ENCODE results near the gene GPA33.
A peak's percentile ranks its signal among the peaks of the same experiment; 100 is the strongest.

GPA33 gene

GRCh38 chr1:167086033-167086432 is 4.1 kb downstream of the GPA33 start:
- DNase-seq (ENCODE audit: low spot score) = no peak

GRCh38 chr1:167084757-167085156 is 5.4 kb downstream of the GPA33 start:
- DNase-seq (ENCODE audit: low spot score) = no peak

DNA sequence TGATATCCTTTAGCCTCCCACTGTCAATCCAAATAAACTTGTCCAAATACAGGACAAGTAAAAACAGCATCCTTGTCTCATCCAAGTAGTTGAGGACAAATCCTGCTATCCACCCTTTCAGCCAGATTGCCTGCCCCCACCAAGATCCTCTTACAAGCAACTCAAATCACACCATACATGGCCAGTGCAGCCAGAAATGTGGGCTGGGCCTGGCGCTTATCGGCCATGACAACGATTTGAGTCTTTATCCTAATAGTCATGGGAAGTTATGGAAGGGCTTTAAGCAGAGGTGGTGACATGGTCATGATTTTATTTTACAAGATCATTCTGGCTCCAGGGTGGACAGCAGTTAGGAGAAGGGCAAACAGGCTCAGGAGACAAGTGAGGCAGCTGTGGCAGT is 6.3 kb downstream of the GPA33 start:
- DNase-seq (ENCODE audit: low spot score) = no peak

- no peak for DNase-seq (ENCODE audit: low spot score)
These were observed 7.0 kb downstream of the GPA33 start for GRCh38 chr1:167083066-167083665.

DNA sequence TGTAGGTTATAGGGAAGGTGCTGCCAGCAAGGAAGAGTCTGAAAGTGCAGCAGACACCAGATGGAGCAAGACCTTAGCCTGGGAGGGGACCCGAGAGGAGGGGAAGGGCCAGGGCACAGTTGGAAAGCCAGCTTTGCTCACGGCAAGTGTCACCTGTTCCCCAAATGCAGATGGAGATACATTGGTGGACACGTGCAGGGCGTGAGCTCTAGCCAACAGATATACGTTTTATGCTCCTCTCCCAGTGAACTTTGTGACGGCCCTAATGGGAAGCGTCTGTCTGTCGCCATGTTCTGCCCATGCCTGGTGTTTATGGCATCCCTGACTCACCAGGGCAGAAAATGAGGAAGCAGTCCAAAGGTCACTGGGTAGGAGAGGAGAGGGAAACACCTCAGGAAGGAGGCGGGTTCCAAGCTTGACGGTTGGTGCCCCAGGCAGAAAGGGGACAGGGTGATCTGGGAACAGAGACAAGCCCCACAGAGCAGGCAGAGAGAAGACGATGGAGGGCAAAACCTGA is 7.6 kb downstream of the GPA33 start:
- DNase-seq (ENCODE audit: low spot score) = no peak

GRCh38 chr1:167081594-167082156 is 8.5 kb downstream of the GPA33 start:
- DNase-seq (ENCODE audit: low spot score) = no peak

- no peak for DNase-seq (ENCODE audit: low spot score)
These were observed 12.3 kb downstream of the GPA33 start for GRCh38 chr1:167077868-167078210.

DNA sequence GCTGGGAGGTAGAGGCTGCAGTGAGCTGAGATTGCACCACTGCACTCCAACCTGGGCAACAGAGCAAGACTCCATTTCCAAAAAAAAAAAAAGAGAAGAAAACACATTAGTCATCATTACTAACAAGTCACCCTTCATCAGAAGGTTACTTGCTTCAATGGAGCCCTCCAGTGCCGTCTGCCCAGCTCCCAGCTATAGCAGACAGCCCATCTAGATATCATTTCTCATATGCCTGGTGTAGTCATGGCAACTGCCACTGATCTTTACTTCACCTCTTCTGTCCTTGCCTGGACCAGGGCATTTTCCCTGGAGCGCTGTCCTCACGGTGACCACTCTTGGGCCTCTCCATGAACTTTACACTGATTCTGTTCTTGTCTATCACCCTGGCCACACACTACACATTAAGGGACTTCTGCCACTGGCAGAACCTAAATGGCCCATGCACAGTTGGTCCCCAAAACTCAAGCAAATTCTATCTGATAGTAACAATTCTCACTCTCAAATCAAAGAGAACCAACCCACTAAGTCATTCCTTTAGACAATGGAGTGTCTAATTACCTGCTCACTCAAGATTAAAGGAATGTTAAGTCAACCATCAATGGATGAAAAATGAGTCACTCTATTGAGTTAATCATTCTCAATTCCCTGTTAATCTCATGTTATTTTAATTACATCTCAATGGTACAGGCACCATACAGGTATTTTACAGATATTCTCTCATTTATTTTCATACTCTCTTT is 12.9 kb downstream of the GPA33 start:
- DNase-seq (ENCODE audit: low spot score) = no peak

DNA sequence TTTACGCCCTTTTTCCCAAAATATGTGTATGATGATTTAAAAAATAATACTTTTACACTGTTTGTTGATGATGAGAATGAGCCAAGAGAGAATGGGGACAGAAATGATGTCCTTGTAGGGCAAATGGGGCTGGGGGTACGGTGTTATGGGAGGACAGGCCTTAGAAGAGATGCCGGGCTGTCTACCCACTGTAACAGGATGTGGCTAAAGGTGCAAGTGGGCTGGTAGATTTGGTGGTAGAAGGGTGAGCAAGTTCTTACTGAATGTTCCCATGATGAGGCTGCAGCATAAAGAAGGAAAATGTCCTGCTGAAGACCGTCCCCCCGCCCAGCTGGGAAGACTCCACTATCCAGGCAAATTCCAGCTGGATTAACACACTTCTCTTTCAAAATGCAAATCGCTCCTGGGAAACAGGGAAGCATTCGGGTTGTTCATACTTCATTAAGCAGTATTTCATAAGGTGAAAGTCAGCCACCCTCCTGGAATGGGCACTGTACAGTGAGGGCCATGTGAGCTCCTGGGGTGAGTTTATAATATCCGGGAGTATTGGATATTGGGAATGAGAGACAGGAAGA is 14.0 kb downstream of the GPA33 start:
- no peak for DNase-seq (ENCODE audit: low spot score)

GRCh38 chr1:167071286-167071685 is 18.9 kb downstream of the GPA33 start:
- DNase-seq (ENCODE audit: low spot score) = no peak

DNA sequence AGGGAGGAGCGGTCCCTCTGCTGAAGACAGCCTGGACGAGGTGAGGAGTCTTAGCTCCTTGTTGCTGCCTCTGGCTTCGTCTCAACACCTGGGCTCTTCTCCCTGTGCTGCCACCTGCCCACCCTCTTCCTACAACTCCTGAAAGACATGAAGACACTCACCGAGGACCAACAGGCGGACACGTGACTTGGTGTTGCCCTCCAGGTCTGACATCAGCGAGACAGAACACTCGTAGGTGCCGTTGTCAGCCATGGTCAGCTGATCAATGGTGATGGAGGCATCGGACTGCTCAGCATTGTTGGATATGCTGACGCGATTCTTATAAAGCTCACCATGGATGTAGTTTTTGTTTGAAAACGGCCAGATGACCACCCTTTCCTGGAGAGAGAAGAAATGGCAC is 21.4 kb downstream of the GPA33 start:
- no peak for DNase-seq (ENCODE audit: low spot score)

DNA sequence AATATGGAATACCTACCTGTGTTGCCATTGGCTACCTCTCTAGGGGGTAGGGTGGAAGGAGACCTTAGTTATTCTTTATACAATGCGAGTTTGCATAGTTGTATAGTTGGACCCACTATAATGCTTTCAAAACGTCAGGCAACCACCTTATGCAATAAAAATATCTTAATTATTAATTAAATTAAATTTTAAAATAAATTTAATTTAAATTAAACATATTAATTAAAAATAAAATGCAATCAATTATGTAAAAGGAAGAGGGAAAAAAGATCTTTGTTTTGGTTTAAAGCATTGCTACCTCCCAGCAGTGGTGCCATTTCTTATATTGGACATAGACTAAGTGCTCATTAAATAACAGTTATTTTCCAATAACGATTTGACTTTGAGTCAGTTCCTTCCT is 22.3 kb downstream of the GPA33 start:
- DNase-seq (ENCODE audit: low spot score) = no peak

DNA sequence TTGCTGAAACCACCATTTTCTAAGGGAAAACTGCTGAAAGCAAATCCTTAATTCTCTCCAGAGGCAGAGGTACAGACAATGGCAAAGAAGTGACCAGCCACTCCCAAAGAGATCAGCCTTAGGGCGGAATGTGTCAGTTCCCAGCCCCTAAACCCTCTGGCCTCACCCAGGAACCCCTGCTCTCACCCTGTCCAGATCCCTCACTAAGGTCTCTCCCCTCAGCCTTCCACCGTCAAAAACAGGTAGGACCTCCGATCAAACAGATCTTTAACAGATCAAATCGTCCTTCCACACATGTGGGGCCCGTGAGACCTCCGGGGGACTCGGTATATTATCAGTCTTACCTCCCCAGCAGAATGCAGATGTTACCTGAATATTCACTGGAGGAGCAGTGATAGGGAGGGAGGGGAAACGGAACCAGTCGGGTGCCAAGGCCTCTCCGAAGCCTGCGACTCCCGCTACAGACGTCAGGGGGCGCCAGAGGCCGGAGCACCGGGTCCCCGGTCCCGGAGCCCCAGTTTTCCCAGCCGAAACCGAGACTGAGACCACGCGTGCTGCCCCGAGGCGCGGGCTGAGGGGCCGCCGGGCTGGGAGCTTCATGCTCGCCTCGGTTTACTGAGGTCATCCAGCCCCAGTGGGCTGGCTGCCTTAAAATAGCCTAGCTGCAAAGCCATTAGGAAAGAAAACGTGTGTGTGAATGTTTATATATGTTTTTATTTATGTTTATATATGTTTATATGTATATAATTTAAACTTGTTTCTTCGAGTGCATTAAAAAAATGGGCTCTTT is 23.6 kb downstream of the GPA33 start:
- peak; percentile 90 for DNase-seq (ENCODE audit: low spot score)

GRCh38 chr1:167065471-167065870 is 24.7 kb downstream of the GPA33 start:
- no peak for DNase-seq (ENCODE audit: low spot score)

DNA sequence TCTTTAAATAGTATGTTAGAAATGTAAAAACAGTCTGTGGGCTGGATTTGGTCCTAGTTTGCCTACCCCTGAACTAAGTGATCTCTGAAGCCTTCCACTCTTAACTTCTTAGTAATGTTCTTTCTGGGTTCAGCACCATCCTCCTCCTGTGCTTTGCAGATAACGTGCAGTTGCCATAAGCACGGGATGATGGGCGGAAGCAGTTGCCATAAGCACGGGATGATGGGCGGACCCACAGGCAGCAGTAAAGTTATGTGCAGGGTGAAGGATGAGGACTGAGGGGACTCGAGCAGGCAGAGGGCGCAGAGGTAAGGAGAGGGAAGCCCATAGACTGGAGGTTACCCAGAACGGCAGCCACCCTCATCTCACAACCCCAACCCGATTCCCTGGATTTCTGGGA is 25.6 kb downstream of the GPA33 start:
- DNase-seq (ENCODE audit: low spot score) = no peak

GRCh38 chr1:167061073-167061464 is 29.1 kb downstream of the GPA33 start:
- DNase-seq (ENCODE audit: low spot score) = no peak

- peak; percentile 50 for DNase-seq (ENCODE audit: low spot score)
These were observed 29.8 kb downstream of the GPA33 start for GRCh38 chr1:167060141-167061072.

DNA sequence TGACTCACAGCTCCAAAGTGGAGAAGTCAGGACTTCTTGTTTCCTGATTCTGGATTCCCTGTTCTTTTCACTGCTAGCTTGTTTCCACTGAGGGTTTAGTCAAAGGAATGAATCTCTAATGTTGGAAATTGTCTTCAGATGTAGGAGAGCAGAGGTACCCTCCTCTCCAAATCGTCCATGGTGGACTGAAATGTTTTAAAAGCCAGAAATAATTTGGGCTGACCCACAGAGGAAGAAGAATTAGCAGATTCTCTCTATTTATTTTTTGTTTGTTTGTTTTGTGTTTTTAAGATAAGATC is 30.4 kb downstream of the GPA33 start:
- no peak for DNase-seq (ENCODE audit: low spot score)

DNA sequence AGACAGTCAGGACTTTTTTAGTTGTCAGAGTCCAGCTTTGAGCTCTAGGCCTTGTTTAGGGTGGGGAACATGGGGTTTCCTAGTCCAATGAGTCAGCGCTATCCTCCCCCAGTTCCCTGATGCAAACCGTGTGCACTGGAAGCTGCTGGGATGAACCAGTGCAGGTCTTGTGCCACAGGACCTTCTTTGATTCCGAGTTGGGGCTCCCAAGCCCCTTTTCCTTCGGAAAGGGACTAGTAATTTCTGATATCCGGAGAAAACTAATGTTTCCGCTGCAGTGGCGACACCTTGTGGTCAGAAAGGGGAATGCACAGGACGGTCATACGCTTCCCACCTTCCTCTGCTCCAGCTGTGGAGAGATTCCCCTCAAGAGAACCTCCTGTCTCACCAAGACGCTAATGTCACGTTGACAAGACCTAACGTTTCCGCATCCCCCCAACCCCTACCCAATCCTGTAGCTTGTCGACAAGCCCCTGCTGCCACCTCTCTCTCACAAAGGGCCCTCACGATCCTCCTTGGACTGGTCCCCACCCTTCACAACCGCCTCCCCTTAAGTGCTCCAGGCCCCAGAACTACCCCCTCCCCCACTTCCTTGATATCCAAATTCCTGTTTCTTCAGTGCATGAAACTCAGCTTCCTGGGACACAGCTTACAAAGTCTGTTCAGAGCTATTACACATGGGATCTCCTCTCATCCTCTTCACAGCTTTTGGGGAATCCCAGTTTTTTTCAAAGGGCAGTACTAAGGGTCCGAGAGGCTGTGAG is 30.9 kb downstream of the GPA33 start:
- DNase-seq (ENCODE audit: low spot score) = peak; percentile 88

- peak; percentile 86 for DNase-seq (ENCODE audit: low spot score)
These were observed 32.9 kb downstream of the GPA33 start for GRCh38 chr1:167057241-167057688.
